Natural killer cell (primary cell): ENCODE results near the gene PRDM11. TPM values are rescaled to one million over a fixed set of nuclear protein-coding genes. Genes with fewer than 3 reads are reported as not detected.

Experiments
- ATAC-seq, 3 donors: fragments of 150-1000 bp in 2 of 3; fragments of 200-7000 bp in 1 of 3; cut with Tn5 transposase; 1 replicate in 1 of 3; 2 replicates in 2 of 3; pipeline ENCODE4 v1.10.0; 2021; ENCODE audit warnings: mild to moderate bottlenecking in 2 of 3, moderate library complexity in 2 of 3
- DNase-seq, 2 donors: peaks; one replicate each; pipeline versions ENCODE4 v3.0.0 to v3.0.0-alpha.2; 2013 to 2021; ENCODE audit warnings: mixed read lengths in 1 of 2
- H3K27ac ChIP-seq: one replicate; pipeline ENCODE4 v1.5.1; 2013; ENCODE audit warnings: mild to moderate bottlenecking, low read length
- H3K27me3 ChIP-seq: one replicate; pipeline ENCODE4 v1.6.1; 2013; ENCODE audit warnings: low read length; ENCODE audit not compliant: control insufficient read depth, insufficient read depth
- H3K36me3 ChIP-seq: one replicate; pipeline ENCODE4 v1.6.1; 2013; ENCODE audit warnings: low read length; ENCODE audit not compliant: control insufficient read depth, insufficient read depth
- H3K4me1 ChIP-seq: one replicate; pipeline ENCODE4 v1.6.1; 2013; ENCODE audit warnings: low read length; ENCODE audit not compliant: control insufficient read depth, insufficient read depth
- H3K4me3 ChIP-seq: one replicate; pipeline ENCODE4 v1.5.1; 2013; ENCODE audit warnings: low read length
- H3K9me3 ChIP-seq: one replicate; pipeline ENCODE4 v1.6.1; 2013; ENCODE audit warnings: low read length; ENCODE audit not compliant: control insufficient read depth, insufficient read depth
- H3K27ac Mint-ChIP-seq, 2 donors: one replicate each; pipeline ENCODE4 v1.8.0; 2022; ENCODE audit warnings: mild to moderate bottlenecking in 2 of 2, mixed read lengths in 2 of 2, moderate library complexity in 1 of 2
- H3K27me3 Mint-ChIP-seq, 2 donors: one replicate each; pipeline ENCODE4 v1.8.0; 2022; ENCODE audit warnings: low read depth in 2 of 2, mixed read lengths in 2 of 2
- H3K36me3 Mint-ChIP-seq: one replicate; pipeline ENCODE4 v1.8.0; 2022; ENCODE audit warnings: mixed read lengths
- H3K4me1 Mint-ChIP-seq, 2 donors: one replicate each; pipeline ENCODE4 v1.8.0; 2022; ENCODE audit warnings: mixed read lengths in 2 of 2
- H3K4me3 Mint-ChIP-seq: one replicate; pipeline ENCODE4 v1.8.0; 2022; ENCODE audit warnings: mild to moderate bottlenecking, moderate library complexity, mixed read lengths
- H3K9me3 Mint-ChIP-seq, 2 donors: one replicate each; pipeline ENCODE4 v1.8.0; 2022; ENCODE audit warnings: mixed read lengths in 2 of 2
- WGBS: methylation state at CpG from one replicate; pipeline ENCODE4 v1.1.7; 2013; ENCODE audit warnings: missing lambda C conversion rate; ENCODE audit not compliant: insufficient coverage; 5-methylcytosine and 5-hydroxymethylcytosine counted together
- intact Hi-C: fragments of 100-400 bp; cut with micrococcal nuclease; formaldehyde crosslinking; loops from one replicate; pipeline ENCODE4 v1.14.2; 2022
- total RNA-seq, 4 donors: library from RNA; stranded (reverse); fragments of 120-200 nt in 1 of 4; gene quantifications; one replicate each; pipeline versions ENCODE4 v1.2.3 to v1.2.4, GENCODE V29; 2013 to 2022
- TF ChIP-seq, protein P1 (sequence below): fragments of 200-600 bp; IDR thresholded peaks from one replicate; pipeline ENCODE4 v1.8.0; 2022; ENCODE audit warnings: antibody characterized with exemption

PRDM11 gene
- total RNA-seq, 3 donors from 2014 or later (not counting 1 experiment from before 2014, with no cell fraction given) = 10.3 to 14.7 (median 13.7) TPM

DNA sequence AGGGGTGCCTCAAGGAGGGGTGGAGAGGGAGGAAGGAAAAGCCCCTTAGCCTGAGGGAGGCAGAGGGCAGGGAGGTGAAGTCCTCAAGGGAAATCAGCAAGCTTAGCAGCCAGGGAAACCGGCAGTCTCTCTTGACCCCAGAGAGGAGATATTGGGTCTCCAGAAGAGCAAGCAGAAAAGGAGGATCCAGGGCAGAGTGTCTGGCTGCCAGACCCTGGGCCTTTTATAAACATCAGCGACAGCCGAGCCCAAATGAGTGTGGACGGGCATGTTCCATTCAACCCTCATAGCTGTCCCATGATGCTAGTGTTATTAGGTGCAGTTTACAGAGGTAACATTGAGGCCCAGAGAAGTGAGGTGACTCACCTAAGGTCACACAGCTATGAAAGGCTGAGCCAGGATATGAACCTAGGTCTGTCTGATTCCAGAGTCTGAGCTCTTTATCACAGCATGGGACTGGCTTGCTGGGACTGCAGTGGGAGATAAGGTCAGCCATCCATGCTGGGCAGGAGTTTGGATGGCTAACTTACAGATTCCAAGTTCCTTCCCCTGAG, 9.3 kb downstream of the PRDM11 start:
- H3K9me3 Mint-ChIP-seq = no peaks in the 10 kb centered on the region
- peaks cover 31 to 41% of the 10 kb centered on the region in 2 donors for H3K4me1 Mint-ChIP-seq
- no peaks in the 10 kb centered on the region for H3K36me3 ChIP-seq
- H3K36me3 Mint-ChIP-seq = no peaks in the 10 kb centered on the region
- intact Hi-C loops = no loop called here
- no peak overlapping the region for H3K27ac Mint-ChIP-seq
- no peak overlapping the region for H3K4me3 Mint-ChIP-seq
- no peak overlapping the region for H3K27ac ChIP-seq
- H3K27me3 Mint-ChIP-seq = no peaks in the 10 kb centered on the region
- H3K9me3 ChIP-seq = no peaks in the 10 kb centered on the region
- no peak overlapping the region for H3K4me3 ChIP-seq
- ATAC-seq (no peak), DNase-seq (no peak)
- TF ChIP-seq, protein P1, sequence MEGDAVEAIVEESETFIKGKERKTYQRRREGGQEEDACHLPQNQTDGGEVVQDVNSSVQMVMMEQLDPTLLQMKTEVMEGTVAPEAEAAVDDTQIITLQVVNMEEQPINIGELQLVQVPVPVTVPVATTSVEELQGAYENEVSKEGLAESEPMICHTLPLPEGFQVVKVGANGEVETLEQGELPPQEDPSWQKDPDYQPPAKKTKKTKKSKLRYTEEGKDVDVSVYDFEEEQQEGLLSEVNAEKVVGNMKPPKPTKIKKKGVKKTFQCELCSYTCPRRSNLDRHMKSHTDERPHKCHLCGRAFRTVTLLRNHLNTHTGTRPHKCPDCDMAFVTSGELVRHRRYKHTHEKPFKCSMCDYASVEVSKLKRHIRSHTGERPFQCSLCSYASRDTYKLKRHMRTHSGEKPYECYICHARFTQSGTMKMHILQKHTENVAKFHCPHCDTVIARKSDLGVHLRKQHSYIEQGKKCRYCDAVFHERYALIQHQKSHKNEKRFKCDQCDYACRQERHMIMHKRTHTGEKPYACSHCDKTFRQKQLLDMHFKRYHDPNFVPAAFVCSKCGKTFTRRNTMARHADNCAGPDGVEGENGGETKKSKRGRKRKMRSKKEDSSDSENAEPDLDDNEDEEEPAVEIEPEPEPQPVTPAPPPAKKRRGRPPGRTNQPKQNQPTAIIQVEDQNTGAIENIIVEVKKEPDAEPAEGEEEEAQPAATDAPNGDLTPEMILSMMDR = no peak
- WGBS = 93% methylated on average over 4 of the region's 4 CpGs
- H3K27me3 ChIP-seq = no peaks in the 10 kb centered on the region
- H3K4me1 ChIP-seq = no peaks in the 10 kb centered on the region

DNA sequence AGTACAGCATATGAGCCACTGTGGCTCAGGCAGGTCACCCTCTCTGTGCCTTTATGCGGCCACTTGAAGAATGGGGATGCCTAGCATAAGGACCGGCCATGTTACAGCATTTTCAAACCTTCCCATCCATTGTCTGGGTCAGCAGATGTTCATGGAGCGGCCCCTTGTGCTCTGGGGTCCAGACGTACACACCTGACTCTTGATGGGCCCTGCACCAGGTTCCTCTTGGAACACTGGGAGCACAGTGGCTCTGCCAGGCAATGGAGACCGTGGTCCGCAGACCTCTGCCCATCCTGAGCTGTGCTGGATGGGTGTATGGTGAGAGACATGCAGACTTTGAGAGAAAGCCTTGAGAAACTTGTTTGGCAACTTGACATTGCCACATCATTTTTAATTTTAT, 9.8 kb downstream of the PRDM11 start:
- no peak overlapping the region for H3K27ac ChIP-seq
- intact Hi-C loops = no loop called here
- Mint-ChIP-seq H3K36me3 (no peaks in the 10 kb centered on the region), H3K27me3 (no peaks in the 10 kb centered on the region), H3K4me1 (peaks cover 30 to 39% of the 10 kb centered on the region in 2 donors), H3K27ac (no peak overlapping the region), H3K9me3 (no peaks in the 10 kb centered on the region), H3K4me3 (no peak overlapping the region)
- no peaks in the 10 kb centered on the region for H3K36me3 ChIP-seq
- TF ChIP-seq, protein P1 = no peak
- DNase-seq (no peak), ATAC-seq (no peak)
- WGBS = 96% methylated on average over 6 of the region's 6 CpGs
- no peaks in the 10 kb centered on the region for H3K9me3 ChIP-seq
- H3K27me3 ChIP-seq = no peaks in the 10 kb centered on the region
- no peak overlapping the region for H3K4me3 ChIP-seq
- H3K4me1 ChIP-seq = no peaks in the 10 kb centered on the region

DNA sequence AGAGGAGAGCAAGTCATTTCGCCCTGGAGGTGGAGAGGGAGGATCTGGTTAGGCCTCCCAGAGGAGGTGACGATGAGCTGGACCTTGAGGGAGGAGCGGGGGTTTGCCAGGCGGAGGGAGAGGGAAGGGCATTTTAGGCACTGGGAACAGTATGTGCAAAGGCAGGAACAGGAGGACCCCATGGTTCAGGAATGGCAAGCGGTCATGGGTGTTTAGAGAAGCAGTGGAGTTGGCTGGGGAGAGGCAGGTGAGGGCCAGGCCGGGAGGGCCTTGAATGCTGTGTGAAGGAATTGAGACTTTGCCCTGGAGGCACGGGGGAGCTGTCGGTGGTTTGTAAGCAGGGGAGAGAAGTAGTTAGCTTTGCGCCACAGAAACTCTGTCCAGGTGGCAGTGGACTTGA, 10.3 kb downstream of the PRDM11 start:
- TF ChIP-seq, protein P1 = no peak
- Histone ChIP-seq H3K4me3 (no peak overlapping the region), H3K27me3 (no peaks in the 10 kb centered on the region), H3K4me1 (no peaks in the 10 kb centered on the region), H3K9me3 (no peaks in the 10 kb centered on the region), H3K27ac (no peak overlapping the region), H3K36me3 (no peaks in the 10 kb centered on the region)
- ATAC-seq (no peak), DNase-seq (no peak)
- Mint-ChIP-seq H3K4me1 (peaks cover 30 to 39% of the 10 kb centered on the region in 2 donors), H3K9me3 (no peaks in the 10 kb centered on the region), H3K4me3 (no peak overlapping the region), H3K27me3 (no peaks in the 10 kb centered on the region), H3K36me3 (no peaks in the 10 kb centered on the region), H3K27ac (no peak overlapping the region)
- intact Hi-C loops = no loop called here
- WGBS = 93% methylated on average over 9 of the region's 9 CpGs
